GM19372 (cell line): ENCODE results near the gene PELI2.

Experiments used
- ATAC-seq: cut with Tn5 transposase; IDR thresholded peaks from one replicate; pipeline ENCODE4 v1.9.1; 2021; ENCODE audit warnings: mild to moderate bottlenecking, low read depth, moderate library complexity; ENCODE audit not compliant: unreplicated experiment

PELI2 gene

GRCh38 chr14:56168007-56168616 lies 49.9 kb downstream of the PELI2 start:
- ATAC-seq = no peak

GRCh38 chr14:56170028-56170427 lies 51.8 kb downstream of the PELI2 start:
- ATAC-seq = no peak

- ATAC-seq = no peak
Observed at GRCh38 chr14:56170877-56171422, 52.7 kb downstream of the PELI2 start.

DNA sequence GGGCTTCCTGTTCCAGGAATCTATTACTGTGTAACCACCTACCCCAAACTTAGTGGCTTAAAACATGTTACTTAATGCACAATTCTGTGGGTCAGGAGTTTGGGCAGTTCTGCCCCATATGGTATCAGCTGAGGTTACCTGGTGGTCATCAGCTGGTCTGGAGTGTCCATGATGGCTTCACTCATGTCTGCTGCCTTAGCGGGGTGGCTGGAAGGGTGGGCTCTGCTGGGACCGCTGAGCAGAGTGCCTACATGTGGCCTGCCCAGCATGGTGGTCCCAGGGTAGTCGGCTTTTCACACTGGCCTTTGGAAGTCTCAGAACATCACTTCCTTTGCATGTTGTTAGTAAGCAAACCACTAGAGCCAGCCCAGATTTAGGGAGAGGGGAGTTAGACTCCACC lies 53.9 kb downstream of the PELI2 start:
- no peak for ATAC-seq

- no peak for ATAC-seq
Observed at GRCh38 chr14:56172571-56172971, 54.4 kb downstream of the PELI2 start.

DNA sequence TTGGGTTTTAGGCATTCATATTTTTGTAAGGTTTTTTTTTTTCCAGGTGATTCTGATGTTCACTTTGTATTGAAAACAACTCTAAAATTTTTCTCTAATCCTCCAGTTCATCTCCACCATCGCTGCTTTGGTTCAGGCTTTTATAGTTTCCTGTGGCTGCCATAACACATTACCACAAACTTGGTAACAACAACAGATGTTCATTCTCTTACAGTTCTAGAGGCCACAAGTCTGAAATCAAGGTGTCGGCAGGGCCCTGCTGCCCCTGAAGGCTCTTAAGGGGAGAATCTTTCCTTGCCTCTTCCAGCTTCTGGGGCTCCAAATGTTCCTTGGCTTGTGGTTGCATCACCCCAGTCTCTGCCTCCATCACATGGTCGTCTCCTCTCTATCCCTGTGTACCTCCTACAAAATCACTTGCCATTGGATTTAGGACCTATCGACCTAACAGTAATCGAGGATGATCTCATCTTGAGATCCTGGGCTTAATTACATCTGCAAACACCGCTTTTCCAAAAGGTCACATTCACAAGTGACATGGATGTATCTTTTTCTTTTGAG lies 55.2 kb downstream of the PELI2 start:
- no peak for ATAC-seq

DNA sequence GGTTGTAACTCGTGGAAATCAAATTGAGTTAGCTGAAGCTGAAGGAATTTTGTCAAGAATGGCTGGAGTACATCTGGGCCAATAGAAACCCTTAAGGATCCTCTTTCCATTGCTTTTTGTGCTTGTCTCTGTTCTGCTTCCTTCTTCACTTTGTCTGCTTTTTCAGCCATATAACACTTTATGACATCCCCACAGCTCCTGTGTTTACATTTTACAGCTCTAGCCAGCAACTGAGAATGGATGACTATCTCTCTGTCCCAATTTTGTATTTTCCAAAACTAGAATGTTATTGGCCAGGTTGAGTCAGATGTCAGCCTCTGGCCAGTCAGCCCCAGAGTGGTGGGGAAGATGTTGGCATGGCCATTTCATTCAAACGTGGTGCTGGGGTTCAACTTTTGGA lies 57.6 kb downstream of the PELI2 start:
- ATAC-seq = no peak

- no peak for ATAC-seq
Observed at GRCh38 chr14:56176530-56176929, 58.3 kb downstream of the PELI2 start.

- no peak for ATAC-seq
Observed at GRCh38 chr14:56177036-56177435, 58.8 kb downstream of the PELI2 start.

DNA sequence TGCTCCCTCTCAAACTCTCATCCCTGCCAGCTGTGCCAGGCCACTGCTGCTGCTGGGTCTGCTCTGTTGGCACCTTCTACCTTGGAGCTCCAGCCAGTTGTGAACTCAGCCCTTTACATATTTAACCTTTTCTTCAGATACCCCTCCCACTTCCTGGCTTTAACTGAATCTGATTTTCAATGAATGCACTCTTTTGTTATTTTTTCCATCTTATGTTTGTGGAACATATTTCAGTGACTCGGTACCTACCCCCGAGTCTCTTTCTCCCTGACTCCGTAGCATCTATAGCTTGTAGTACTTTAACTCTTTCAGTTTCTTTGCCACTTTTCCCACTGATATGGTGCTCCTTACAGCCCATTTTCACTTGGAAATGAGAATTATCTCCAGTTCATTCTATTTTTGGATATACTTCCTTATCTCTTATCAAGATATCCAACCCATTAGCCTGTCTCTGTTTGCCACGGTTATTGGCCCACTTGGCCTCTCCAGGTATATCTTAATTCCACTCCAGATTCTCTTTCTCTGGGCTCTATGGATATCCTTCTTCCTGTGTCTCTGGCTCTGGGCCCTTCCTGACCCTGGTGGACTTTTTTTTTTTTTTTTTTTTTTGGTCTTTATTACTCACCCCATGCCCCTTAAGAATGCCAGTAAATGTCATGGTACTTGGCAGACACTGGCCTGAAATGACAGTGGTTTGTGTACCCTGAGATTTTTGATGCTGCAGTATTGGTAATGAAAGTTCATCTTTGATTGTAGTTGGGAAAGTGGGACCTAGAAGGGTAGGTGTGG lies 62.7 kb downstream of the PELI2 start:
- no peak for ATAC-seq

- ATAC-seq = no peak
Observed at GRCh38 chr14:56181681-56182085, 63.5 kb downstream of the PELI2 start.

DNA sequence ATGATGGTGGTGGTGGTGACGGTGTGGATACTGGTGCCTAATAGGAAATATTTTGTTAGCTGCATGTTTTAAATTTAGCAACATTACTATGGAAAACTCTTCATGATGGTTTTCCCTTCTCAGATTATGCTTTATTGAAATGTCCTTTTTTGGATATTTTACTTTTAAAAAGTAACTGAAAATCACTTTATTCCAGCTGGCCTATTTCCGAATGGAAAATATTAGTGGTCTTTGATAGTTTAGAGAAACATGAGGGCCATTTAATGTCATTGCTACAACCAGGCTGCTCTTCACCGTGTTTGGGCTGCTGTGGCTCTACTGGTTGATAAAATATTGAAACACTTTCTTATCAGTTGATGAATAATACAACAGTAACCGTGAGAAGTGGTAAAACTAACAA lies 64.2 kb downstream of the PELI2 start:
- no peak for ATAC-seq

DNA sequence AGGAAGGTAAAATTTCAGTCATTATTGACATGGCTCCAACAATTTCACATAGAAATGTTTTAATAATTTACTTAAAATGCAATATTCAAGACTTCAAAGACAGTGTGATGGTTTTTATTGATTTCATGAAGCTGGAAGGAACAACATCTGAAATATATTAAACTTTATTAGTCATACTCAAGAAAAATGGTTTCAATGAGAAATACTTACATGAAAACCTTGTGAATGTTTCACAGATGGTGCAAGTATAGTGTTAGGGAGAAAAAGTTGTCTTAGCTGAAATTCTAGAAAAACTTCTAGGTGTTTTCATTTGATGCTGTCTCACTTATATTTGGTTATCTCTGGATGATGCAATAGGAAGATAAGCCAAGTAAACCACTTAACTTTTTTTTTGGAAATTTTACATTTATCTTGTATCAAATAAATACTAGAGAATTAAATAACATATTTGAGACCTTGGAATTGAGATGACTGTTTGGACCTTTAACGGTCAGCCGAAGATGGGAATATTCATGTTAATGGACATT lies 65.5 kb downstream of the PELI2 start:
- ATAC-seq = no peak

DNA sequence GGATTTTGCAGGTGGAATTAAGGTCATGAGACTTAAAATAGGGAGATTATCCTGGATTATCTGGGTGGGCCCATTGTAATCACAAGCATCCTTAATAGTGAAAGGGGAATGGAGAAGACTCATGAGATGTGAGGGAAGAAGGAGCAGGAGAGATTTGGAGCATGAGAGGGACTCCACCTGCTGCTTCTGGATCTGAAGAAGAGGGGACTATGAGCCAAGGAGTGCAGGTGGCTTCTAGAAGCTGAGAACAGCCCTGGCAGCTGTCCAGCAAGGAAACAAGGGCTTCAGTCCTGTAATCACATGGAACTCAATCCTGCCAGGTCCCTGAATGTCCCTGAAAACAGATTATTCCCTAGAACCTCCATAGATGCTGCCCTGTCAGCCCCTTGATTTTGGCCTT lies 67.8 kb downstream of the PELI2 start:
- ATAC-seq = no peak

- no peak for ATAC-seq
Observed at GRCh38 chr14:56187736-56188135, 69.5 kb downstream of the PELI2 start.

GRCh38 chr14:56189307-56189706 lies 71.1 kb downstream of the PELI2 start:
- no peak for ATAC-seq

- ATAC-seq = no peak
Observed at GRCh38 chr14:56193347-56193746, 75.1 kb downstream of the PELI2 start.

DNA sequence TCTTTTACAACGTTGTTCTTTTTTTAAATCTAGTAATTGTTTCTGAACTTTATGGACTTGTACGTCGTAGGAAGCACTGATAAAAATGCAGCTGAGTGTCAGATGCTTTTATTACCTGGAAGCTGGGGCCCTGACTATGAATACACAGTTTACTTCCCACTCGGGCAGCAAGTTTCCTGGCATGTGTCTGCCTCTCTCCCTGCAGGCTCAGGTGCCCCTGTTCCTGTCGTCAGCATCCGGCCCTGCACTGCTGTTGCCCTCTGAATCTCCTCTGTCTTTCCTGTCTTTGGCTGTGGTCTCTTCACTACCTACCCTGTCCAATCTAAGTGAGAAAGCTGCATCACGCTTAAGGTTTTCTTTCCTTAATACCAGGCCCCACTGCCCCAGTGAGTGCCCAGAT lies 75.8 kb downstream of the PELI2 start:
- ATAC-seq = no peak

DNA sequence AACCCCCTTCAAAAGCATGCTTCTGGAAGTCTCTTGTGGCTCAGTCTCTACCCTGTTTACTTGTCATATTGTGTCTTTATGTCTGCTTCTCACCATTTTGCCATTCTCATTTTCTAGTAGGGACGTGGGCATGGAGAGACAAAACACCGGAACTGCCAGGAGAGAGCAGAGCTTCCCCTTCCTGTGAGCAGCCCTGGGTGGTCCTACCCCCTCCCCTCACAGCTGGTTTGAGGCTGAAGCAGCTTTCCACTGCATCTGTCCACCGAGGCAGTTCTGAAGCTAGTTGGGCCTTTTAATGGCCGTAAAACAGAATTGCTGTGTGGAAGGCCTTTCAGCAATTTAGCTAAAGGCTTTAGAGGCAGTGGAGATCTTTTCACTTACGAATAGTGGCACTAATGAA lies 77.0 kb downstream of the PELI2 start:
- no peak for ATAC-seq

DNA sequence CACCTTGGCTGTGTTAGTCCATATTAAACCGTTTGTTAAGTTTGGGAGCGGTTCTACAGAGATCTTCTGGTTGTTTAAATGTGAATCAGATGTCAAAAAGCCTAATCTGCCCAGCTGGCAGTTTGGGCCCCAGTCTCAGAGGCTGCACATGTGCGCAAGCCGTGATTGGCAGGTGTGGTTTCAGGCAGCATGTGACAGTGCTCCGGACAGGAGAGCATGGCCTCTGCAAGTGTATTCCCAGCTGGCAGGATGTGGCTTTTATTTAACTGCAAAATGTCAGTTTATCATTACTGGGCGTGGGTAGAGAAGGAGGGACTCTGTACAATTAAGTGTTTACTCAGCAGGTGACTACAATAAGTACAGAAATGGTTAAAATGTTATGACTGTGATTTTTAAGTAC lies 77.5 kb downstream of the PELI2 start:
- peak; percentile 71 for ATAC-seq

GRCh38 chr14:56196274-56196673 lies 78.1 kb downstream of the PELI2 start:
- no peak for ATAC-seq
